GM18517 (cell line): ENCODE data around the gene ALOX5AP.

Experiments used
- ATAC-seq: cut with Tn5 transposase; IDR thresholded peaks from one replicate; pipeline ENCODE4 v1.9.1; 2021; ENCODE audit warnings: mild to moderate bottlenecking, moderate library complexity; ENCODE audit not compliant: unreplicated experiment

The ALOX5AP gene

GRCh38 chr13:30714629-30715371, 20.5 kb upstream of the ALOX5AP start:
- ATAC-seq = no peak

GRCh38 chr13:30715372-30715756, 20.0 kb upstream of the ALOX5AP start:
- ATAC-seq = no peak

- ATAC-seq = no peak
Observed at GRCh38 chr13:30715837-30716236, 19.5 kb upstream of the ALOX5AP start.

- no peak for ATAC-seq
Observed at GRCh38 chr13:30718661-30719524, 16.4 kb upstream of the ALOX5AP start.

GRCh38 chr13:30719525-30719914, 15.8 kb upstream of the ALOX5AP start:
- ATAC-seq = no peak

GRCh38 chr13:30720172-30720869, 15.0 kb upstream of the ALOX5AP start:
- peak; percentile 79 for ATAC-seq

- ATAC-seq = no peak
Observed at GRCh38 chr13:30721936-30722335, 13.4 kb upstream of the ALOX5AP start.

GRCh38 chr13:30722361-30722760, 13.0 kb upstream of the ALOX5AP start:
- ATAC-seq = no peak

GRCh38 chr13:30724778-30725177, 10.6 kb upstream of the ALOX5AP start:
- no peak for ATAC-seq

- ATAC-seq = no peak
Observed at GRCh38 chr13:30725326-30726085, 9.8 kb upstream of the ALOX5AP start.

GRCh38 chr13:30726192-30726591, 9.2 kb upstream of the ALOX5AP start:
- no peak for ATAC-seq

- ATAC-seq = no peak
Observed at GRCh38 chr13:30727491-30728355, 7.6 kb upstream of the ALOX5AP start.

- no peak for ATAC-seq
Observed at GRCh38 chr13:30729801-30730200, 5.5 kb upstream of the ALOX5AP start.

GRCh38 chr13:30730526-30730925, 4.8 kb upstream of the ALOX5AP start:
- no peak for ATAC-seq

- ATAC-seq = no peak
Observed at GRCh38 chr13:30731361-30732045, 3.8 kb upstream of the ALOX5AP start.

- no peak for ATAC-seq
Observed at GRCh38 chr13:30732046-30732390, 3.3 kb upstream of the ALOX5AP start.

- no peak for ATAC-seq
Observed at GRCh38 chr13:30734439-30734838, 904 bp upstream of the ALOX5AP start.

- ATAC-seq = peak; percentile 6
Observed at GRCh38 chr13:30735872-30736175, 481 bp downstream of the ALOX5AP start.

- no peak for ATAC-seq
Observed at GRCh38 chr13:30736461-30737320, 1.3 kb downstream of the ALOX5AP start.
